ENCODE data around the gene SETD7. TPM values are rescaled to one million over a fixed set of nuclear protein-coding genes. Genes with fewer than 3 reads are reported as not detected.
A peak's percentile ranks its signal among the peaks of the same experiment; 100 is the strongest.

The SETD7 gene
- polyA plus RNA-seq, 4 donors: 11.6 to 32.3 (median 15.4) TPM

DNA sequence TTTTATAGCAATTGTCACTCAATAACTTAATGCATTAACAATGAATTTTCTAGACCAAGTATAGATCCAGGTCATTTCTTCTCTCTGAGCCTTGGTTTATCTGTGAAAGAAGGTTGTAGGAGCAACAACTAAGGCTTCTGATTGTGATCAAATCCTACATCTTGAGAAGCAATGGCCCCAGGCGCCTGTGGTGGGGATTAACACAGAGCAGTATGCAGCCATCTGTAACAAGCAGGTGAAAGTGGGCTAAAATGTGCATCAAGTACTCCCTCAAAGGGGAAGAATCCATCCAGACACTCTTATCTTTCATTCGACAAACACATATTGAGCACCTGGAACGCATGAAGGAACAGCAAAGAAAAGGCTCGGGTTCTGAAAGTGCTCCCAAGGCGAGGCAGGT is 19.1 kb upstream of the SETD7 start:
- no peak for DNase-seq (ENCODE audit: low read depth in 4 of 4, low spot score in 3 of 4)

DNA sequence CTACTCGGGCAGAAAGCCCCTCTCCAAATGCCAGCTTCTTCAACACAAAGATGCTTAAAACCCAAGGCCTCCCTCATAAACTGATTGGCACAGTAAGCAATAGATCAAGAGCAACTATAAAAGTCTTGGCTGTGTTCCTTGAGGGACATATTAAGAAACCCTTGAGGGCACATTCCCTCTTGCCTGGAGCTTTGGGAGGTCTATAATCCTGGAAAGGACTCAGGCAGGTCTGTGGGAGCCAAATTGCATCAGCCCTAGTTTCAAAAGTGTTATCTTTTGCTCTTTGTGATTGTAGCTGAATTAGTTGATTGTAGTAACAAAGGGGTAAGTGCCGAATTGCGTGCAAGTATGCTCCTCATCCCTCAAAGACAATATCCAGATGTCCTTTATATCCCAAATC is 18.6 kb upstream of the SETD7 start:
- no peak for DNase-seq (ENCODE audit: low read depth in 4 of 4, low spot score in 3 of 4)

DNA sequence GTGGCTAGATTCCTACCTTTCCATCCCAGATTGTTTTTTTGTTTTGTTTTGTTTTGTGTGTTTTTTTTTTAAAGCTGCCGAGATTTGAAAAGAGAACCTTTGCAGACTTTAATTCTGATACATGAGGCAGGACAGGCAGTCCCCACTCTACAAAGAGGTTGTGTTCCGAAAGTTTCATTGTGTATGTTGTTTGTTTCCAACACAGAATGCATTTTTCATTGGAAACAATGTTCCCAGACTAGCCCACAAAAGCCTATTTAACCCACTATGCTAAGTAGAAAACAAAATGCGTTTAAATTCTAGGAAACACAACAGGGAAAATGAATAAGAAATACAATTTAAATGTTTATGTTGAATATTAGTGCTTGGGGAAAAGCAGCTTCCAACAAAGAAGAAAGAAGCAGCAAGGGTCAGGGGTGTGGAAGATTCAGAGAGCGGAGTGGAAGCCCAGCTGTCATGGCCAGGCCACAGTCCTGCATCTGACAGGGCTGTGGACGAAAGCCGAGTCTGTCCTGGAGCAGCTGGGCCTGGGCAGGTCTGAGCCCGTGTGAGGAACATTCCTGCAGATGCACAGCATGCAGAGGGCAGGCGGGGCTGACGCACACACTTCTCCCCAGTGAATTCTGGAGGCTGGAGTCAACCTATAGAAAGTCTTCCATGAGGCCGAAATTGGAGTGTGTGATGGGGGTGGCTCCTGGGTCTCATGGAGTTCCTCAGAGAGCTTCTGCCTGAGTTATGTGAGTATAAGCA is 12.4 kb upstream of the SETD7 start:
- no peak for DNase-seq (ENCODE audit: low read depth in 4 of 4, low spot score in 3 of 4)

DNA sequence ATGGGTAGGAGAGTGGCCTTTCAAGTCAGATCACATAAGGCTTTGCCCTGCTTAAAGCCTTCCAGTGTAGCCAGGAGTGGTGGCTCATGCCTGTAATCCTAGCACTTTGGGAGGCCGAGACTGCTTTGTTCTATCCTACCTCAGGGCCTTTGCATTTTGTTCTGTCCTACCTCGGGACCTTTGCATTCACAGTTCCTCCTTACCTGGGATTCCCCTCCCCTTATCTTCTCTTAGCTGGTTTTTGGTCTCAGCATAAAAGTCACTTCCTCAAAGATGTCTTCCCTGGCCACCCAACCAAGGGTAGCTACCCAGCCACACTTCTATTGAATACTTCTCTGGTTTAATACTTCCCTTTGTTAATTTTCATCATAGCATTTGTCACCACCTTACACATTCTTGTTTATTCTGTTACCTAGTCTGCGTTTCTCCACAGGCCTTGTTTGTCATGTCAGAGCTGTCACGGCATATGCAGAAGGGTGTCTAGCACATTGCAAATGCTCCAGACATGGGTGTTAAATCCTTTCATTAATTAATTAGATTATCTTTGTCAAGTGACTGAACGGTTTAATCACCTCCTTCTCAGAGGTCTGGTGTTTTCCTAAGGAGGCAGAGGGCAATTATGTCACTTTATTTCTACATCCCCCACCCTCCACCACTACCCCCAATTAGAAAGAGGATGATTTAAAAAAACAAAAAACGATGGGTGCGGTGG is 11.3 kb upstream of the SETD7 start:
- DNase-seq (ENCODE audit: low read depth in 4 of 4, low spot score in 3 of 4): no peak

DNA sequence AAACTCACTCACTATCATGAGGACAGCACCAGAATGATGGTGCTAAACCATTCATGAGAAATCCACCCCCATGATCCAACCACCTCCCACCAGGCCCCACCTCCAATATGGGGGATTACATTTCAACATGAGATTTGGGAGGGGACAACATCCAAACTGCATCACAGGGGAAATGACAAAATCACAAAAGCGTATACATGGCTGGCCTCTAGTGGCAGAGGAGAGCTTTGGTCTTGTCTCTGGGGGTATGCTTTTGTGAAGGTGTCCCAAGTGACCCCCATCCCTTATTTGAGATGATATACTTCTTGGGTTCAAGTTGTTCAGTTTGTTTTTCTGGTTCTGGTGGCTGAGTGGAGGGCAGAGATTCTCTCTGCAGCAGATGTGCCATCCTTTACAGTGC is 8.5 kb upstream of the SETD7 start:
- no peak for DNase-seq (ENCODE audit: low read depth in 4 of 4, low spot score in 3 of 4)

DNA sequence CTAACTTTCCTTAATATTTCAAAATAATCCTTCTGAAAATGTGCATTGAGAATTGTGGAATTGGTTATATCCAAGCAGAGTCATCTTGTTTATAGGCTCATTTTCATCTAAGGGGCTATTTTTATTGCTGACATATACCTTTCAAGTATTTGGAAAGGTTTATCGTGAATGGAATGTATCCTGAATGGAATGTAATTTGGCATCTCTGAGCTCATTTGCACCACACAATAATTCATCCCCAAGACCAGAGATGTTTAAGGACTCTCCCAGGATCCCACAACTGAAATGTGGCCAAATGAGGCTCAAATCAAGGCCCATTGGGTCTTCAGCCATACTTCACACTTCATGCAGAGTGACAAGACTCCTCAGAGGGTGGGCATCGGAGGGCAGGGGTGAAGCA is 7.5 kb upstream of the SETD7 start:
- no peak for DNase-seq (ENCODE audit: low read depth in 4 of 4, low spot score in 3 of 4)

DNA sequence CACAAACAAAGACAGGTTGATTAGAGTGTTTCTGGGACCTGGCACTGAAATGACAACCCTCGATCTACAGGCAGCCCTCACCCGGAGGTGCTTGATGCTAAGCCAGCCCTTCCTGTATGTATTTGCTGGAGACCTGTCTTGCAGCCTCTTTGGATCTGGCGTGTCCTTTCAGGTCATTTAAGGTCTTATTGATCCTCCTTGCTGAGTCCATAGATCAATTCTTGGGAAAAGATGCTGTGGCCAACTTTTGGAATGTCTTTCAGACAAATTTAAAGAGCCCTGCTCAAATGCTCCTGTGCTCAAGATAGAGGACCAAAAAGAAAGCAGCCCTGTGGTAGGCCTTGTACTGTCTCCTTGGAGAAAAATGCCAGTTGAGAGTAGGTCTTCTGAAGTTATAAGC is 6.8 kb upstream of the SETD7 start:
- no peak for DNase-seq (ENCODE audit: low read depth in 4 of 4, low spot score in 3 of 4)

DNA sequence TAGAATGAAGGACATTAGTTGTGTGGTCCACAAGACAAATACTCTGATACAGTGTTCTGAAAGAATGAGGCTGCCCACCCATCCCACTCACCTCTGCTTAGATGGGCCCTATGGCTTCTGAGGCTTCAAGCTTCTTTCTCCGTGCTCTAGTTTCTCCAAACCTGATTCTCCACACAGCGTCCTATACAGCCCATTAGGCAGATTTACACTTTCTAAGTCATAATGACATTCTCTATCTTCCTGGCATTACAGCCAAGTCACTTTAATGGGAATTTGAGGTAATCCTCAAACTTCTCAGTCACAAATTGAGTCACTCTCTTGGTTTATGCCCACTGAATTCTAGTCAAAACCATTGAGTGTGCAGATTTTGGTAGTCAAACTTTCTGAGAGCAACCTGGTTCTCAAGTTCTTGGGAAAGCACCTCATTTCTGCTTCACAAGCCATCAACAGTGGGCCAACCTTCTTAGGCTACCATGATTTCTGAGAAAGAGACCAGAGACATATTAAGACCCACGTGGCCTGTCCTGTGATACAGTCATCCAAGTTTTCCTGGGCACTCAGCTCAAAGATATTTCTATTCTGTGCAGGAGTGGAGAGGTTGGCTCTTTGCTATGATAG is 6.2 kb upstream of the SETD7 start:
- no peak for DNase-seq (ENCODE audit: low read depth in 4 of 4, low spot score in 3 of 4)

DNA sequence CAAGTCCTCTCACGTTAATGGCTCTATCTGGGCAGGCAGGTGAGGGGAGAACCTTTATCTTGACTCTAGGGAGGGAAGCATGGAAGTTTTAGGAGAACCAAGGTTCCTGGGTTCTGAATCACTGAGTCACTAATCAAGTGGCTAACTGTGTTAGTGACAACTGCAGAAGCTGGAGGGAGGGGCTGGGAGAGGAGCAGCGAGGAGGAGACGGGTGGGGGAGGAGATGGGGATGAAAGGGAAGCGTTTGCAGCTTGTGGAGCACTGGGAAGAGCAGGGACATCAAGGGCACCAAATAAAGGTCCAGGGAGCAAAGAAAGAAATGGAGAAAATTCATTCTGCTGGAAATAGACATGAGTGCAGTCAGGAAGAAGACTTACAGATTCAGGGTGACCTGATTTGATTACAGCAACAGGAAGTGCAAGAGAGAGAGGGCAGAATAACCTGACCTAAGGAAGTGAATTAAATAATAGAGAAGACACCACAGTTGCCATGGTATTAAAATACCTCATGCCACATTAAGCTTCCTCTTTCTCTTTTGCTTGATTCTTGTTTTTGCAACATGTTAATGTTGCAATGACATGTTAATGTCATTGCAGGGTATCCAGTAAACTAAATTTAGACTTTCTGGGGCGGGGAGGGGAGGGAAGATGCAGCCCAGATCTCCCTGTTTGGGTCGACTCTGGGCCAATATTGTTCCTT is 4.5 kb upstream of the SETD7 start:
- no peak for DNase-seq (ENCODE audit: low read depth in 4 of 4, low spot score in 3 of 4)

DNA sequence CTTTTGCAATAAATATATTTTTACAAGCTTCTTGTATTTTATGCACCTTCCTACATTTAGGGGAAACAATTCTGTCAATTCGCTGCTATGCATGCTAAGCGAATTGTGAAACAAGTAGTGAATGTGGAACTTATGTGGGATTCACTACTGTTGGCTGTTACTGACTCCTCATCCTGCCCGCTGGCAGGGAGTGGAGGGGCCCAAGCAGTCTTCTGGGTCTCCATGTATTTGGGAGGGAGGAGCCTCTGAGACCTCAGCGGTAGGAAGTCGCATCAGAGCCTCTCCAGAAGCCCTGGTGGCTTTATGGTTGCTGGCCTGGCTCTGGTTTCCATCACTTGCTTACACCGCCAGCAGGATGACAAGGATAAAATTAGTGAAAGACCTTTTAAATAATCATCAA is 3.7 kb upstream of the SETD7 start:
- no peak for DNase-seq (ENCODE audit: low read depth in 4 of 4, low spot score in 3 of 4)

DNA sequence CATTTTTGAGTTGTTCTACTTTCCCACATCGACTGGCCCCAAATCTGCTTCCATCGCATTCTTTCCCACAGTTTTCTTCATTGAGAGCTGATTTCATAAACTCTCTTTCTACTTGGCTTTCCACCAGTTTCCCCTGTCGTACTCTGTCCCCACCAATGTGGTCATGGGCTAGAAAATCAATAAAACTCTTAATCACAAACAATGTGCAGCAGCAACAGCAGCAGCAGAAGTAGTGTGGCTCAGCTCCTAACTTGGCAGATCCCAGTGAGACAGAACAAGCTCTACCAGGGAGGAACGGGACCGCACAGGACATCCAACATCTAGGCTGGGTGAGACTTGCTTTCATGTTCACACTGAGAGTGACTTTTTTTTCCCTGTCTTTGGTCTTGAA is 3.1 kb upstream of the SETD7 start:
- DNase-seq (ENCODE audit: low read depth in 4 of 4, low spot score in 3 of 4): no peak

DNA sequence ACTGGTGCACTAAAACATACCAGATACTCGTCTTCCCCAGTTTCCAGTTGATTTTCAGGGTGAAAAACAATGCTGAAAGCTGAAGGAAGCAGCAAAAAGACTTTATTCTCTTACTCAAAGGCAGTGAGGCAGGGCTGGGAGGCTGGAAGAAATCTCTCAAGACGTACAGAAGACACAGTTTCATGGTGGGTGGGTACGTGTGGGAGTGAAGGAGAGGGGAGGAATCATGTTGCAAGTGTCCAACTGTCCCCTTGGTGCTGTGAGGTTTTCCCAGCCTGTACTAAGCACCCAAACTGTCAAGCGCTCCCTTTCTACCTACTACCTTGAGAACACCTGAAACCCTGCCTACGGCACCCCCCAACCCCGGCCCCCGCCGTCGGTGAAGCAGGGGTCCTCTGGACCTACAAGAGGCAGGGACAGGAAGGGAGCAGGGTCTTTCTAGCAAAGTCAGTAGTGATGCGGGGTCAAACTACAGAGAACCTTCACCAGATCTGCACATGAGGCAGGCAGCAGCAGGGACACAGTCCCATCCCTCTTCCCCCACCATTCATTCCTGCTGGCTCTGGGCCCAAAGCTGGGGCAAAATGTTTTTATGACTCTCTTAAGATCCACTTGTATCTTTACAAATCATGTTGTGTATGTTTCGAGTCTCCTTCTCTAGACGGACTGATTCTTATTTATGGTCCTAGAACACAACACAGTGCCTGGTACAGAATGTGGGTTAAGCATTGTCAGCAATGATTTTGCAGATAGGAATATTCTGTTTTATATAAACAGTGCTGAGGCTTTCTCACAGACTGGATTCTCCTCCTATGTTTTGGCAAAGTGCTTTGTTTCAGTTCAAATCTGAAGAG is 2.4 kb upstream of the SETD7 start:
- DNase-seq (ENCODE audit: low read depth in 4 of 4, low spot score in 3 of 4): no peak

DNA sequence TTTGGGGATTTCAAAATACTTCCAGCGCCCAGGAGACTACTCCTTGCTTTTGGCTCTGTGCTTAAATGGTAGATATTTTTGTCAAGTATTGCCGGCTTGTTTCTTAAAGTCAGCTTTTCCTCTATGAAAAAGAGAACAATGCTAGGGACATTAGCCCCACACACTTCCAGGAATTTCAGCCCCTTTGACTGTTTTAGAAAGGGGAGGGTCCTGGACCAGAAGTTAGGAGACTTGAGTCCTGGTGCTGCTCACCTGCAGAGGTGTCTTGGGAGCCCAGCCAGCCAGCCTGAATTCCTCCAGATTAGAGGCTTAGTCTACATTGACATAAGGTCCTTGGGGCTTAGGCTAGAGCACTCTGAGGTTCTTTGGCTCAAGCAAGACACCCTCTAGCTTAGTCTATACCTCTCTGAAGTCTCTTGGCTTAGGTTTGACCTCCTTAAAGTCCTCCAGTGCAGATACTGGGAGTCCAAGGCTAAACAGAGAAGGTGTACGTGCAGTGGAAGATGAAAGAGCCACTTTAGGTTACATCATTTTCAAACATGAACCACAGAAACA is 1.6 kb upstream of the SETD7 start:
- DNase-seq (ENCODE audit: low read depth in 4 of 4, low spot score in 3 of 4): no peak

DNA sequence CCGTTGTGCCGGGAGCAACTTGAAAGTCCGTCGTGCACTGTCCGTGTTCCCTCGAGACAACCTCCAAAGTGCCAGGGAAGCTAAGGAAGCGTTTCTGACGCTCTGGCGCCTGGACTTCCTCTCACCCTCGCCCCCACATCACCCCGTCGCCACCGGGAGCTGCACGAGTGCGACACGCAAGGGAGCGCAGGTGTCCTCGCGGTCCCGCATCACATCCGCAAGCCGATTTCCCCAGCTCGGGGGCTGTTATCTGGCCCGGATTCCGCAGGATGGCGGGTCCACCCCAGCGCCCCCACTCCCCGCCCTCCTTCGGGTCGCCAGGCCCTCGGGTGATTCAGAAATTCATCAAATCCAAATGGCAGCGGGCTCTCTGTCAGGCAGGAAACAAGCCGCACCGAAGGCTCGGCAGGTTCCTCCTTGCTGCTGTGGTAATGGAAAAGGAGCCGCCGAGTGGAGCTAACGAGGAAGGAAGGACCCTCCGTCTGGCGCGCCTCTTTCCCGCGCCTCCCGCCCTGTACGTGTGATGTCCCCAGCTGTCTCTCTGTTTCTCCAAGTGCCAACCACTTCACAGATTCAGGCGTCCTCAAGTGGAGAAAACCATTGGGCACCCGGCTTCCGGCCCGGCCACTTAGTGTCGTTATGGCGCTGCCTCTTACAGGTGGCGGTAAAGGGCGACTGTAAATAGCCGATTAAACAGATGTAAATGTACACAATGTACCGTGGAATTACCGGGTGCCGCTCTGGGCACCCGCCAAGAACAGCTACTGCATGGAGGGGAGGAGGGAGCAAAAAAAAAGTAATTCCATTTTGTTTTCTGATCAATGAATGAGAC is 921 bp upstream of the SETD7 start:
- DNase-seq (ENCODE audit: low read depth in 4 of 4, low spot score in 3 of 4): no peak

DNA sequence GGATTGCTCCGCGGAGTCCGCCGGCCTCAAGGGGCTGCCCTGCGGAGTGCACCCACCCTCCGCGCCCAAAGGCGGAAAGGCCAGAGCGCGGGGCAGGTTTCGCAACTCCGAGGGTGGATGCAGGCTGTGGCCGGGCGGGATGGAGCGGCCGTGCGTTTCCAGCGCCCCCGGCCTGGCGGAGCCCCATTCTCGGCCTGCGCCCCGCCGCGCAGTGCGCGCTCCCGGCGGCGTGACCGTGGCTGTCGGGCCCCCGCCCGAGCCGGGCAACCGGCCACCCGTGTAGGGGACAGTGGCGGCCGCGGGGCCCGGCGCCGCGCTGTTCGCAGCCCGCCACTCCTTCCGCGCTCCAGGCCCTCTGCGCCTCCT is 331 bp downstream of the SETD7 start:
- no peak for DNase-seq (ENCODE audit: low read depth in 4 of 4, low spot score in 3 of 4)

DNA sequence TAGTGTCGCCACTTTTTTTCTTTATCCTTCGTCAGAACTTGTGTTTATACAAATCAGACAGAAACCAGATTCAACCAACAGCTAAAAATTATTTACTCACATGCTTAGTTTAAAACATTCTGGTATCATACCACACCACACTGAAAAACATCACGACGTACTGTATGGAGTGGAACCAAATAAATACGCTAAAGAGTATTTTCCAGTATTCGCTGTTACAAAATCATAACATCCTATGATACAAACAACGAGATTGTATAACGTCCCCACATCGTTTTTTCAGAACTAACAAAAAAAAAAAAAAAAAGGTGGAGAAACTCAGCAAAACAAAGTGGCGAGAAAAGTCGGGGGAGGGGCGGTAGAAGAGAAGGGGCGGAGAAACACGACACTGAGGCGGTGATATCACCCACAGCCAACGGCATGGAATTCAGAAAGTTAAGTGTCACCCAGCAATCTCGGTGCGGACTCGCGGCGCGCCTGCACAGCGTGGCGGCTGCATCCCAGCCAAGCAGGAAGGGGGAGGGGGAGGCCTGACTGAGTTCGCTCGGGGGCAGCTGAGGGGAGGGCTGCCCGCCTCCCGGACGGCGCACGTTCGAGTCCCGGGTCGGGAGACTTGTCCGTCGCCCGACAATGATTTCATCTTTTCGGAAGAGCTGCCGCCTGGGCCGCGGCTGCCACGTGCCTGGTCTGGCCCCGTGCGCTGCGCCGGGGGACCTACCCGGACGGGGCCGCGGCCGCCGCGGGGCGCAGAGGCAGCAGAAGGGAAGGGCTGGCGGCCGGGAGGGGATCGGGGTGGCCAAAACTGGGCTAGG is 920 bp downstream of the SETD7 start:
- DNase-seq (ENCODE audit: low read depth in 4 of 4, low spot score in 3 of 4): peak; percentile 80 to 86 (median 83)

DNA sequence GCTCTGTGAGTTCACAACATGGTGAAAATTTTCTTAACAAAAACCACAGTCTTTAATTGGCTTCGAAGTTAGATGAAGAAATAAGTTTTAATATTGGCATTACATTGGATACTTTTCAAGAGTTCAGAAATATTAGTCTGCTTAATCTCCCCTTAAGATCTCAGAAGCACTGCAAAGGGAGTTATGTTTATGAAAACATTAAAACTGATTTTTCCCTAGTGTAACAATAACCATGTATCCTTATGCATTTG is 1.5 kb downstream of the SETD7 start:
- no peak for DNase-seq (ENCODE audit: low read depth in 4 of 4, low spot score in 3 of 4)

DNA sequence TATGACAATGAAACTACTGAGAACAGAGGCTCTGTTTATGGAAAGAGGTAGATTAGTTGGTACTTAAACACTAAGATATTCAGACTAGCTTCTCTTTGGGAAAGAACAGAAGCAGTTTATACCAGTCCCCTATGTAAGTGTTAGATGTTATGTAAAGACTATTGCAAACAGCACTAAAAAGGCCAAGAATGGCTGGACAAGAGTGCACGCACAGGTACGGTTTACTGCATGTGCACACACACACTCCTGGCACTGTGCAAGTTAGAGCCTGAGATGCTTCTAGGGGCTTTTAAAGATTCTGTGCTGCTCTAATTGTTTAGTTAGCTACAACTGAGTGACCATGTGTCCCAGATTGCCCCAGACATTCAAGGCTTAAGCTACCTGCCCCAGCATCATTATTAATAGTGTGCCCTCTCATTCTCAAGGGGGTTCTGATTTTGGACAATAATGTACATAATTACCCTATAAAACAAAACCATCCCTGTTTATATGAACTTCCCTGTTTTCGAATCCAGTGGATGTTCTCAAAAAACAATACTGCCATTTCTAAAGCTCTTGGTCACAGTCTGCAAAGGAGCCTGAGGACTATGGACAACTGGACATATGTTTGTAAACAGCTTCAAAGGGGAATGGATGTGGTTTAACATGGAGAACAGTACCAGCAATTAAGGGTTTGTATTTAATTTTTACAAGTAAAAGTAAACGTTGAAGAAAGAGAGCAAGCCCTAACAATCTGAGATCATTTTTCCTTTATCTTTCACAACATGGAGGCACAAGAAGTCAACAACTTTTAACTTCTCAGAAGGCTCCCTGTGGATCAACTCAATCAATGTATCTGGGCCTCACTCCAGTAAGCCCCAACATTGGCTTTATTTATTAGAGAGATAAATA is 2.0 kb downstream of the SETD7 start:
- no peak for DNase-seq (ENCODE audit: low read depth in 4 of 4, low spot score in 3 of 4)
